Measurements from ENCODE around the gene S100A1. TPM values are rescaled to one million over a fixed set of nuclear protein-coding genes. Genes with fewer than 3 reads are reported as not detected.

S100A1 gene
- total and polyA plus RNA-seq, 10 of the 15 experiments (the other 5 are each of a cell fraction or from before 2014, with no cell fraction given) = 0.13 to 0.29 TPM; not detected in 8

DNA sequence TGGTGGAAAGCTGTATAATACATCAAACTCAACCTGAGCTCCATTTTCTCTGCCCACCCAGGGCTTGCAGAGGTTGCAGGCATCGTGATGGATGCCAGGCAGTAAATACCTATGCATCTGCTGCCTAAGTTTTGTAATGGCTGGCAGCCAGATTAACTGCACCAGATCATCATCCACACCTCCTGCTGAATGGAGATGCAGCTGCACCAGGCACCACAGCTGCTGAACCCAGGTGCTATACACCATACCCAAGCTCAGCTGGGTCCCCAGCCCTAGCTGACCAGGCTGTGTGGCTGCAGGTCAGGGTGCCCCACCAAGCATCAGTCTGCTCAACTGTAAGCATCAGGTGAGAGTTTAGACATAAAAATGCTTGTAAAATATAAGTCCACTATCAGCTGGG is 23.5 kb downstream of the S100A1 start:
- H4K20me1 ChIP-seq (ENCODE audit: control insufficient read depth, insufficient read depth) = no peaks in the 10 kb centered on the region
- RAD21 ChIA-PET (ENCODE audit: unreplicated experiment) = interaction anchor here (0.7 kb wide), 2 partner anchors 84 to 294 kb away, joined by 3 to 4 read pairs; partner anchors contain the start of gene S100A9

More for the DNA sequence above, 23.5 kb downstream of the S100A1 start:
- SMC1A ChIA-PET (ENCODE audit: uncharacterized antibody, unreplicated experiment) = interaction anchor here (1.1 to 2.5 kb wide), 3 partner anchors 10 to 79 kb away, joined by 3 to 10 read pairs (median 3); no protein-coding TSS in a partner anchor
- Histone ChIP-seq H2AFZ (ENCODE audit: control insufficient read depth, low read depth, low read length) (no peak overlapping the region), H3K4me3 (no peak overlapping the region), H3K9ac (ENCODE audit: control insufficient read depth, insufficient read depth, low read length) (no peak overlapping the region), H3K79me2 (ENCODE audit: control insufficient read depth, insufficient read depth, low read length) (no peaks in the 10 kb centered on the region), H3K36me3 (ENCODE audit: control insufficient read depth in 2 of 2, insufficient read depth in 2 of 2, low read length in 1 of 2) (peaks cover 5 to 6% of the 10 kb centered on the region in 2 experiments; a peak in 3 of 4 replicates), H3K4me2 (ENCODE audit: control insufficient read depth, insufficient read depth) (no peak overlapping the region), H3K27me3 (replicated peaks in 1 of 2; ENCODE audit: control insufficient read depth in 2 of 2, insufficient read depth in 2 of 2, low read length in 1 of 2) (no peaks in the 10 kb centered on the region), H3K27ac (ENCODE audit: control insufficient read depth, insufficient read depth) (no peak overlapping the region), H3K9me3 (replicated peaks; ENCODE audit: control insufficient read depth, insufficient read depth, low read length) (no peaks in the 10 kb centered on the region), H3K4me1 (ENCODE audit: control insufficient read depth, insufficient read depth, low read length) (no peaks in the 10 kb centered on the region)
- TF ChIP-seq EP300 (IDR thresholded peaks at IDR 0.05; ENCODE audit: borderline replicate concordance in 1 of 2, control insufficient read depth in 1 of 2, low read depth in 2 of 2, low read length in 2 of 2) = no peak
- TF ChIP-seq WRNIP1 (IDR thresholded peaks at IDR 0.05; ENCODE audit: borderline replicate concordance, low read depth, low read length) = no peak
- TF ChIP-seq, protein P1, sequence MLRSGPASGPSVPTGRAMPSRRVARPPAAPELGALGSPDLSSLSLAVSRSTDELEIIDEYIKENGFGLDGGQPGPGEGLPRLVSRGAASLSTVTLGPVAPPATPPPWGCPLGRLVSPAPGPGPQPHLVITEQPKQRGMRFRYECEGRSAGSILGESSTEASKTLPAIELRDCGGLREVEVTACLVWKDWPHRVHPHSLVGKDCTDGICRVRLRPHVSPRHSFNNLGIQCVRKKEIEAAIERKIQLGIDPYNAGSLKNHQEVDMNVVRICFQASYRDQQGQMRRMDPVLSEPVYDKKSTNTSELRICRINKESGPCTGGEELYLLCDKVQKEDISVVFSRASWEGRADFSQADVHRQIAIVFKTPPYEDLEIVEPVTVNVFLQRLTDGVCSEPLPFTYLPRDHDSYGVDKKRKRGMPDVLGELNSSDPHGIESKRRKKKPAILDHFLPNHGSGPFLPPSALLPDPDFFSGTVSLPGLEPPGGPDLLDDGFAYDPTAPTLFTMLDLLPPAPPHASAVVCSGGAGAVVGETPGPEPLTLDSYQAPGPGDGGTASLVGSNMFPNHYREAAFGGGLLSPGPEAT (IDR thresholded peaks at IDR 0.05; ENCODE audit: low read depth) = no peak
- TF ChIP-seq BACH1 (IDR thresholded peaks at IDR 0.05; ENCODE audit: borderline replicate concordance) = no peak
- TF ChIP-seq CHD2 (IDR thresholded peaks at IDR 0.05; ENCODE audit: borderline replicate concordance, low read depth, low read length) = no peak
- no peak for TF ChIP-seq MTA2 (IDR thresholded peaks at IDR 0.05; ENCODE audit: low read depth)
- TF ChIP-seq DPF2 (IDR thresholded peaks at IDR 0.05) = no peak
- no peak for TF ChIP-seq STAT3 (IDR thresholded peaks at IDR 0.05; ENCODE audit: low read depth, low read length)
- no peak for TF ChIP-seq MXI1 (IDR thresholded peaks at IDR 0.05; ENCODE audit: low read depth, low read length)
- TF ChIP-seq, protein P2, sequence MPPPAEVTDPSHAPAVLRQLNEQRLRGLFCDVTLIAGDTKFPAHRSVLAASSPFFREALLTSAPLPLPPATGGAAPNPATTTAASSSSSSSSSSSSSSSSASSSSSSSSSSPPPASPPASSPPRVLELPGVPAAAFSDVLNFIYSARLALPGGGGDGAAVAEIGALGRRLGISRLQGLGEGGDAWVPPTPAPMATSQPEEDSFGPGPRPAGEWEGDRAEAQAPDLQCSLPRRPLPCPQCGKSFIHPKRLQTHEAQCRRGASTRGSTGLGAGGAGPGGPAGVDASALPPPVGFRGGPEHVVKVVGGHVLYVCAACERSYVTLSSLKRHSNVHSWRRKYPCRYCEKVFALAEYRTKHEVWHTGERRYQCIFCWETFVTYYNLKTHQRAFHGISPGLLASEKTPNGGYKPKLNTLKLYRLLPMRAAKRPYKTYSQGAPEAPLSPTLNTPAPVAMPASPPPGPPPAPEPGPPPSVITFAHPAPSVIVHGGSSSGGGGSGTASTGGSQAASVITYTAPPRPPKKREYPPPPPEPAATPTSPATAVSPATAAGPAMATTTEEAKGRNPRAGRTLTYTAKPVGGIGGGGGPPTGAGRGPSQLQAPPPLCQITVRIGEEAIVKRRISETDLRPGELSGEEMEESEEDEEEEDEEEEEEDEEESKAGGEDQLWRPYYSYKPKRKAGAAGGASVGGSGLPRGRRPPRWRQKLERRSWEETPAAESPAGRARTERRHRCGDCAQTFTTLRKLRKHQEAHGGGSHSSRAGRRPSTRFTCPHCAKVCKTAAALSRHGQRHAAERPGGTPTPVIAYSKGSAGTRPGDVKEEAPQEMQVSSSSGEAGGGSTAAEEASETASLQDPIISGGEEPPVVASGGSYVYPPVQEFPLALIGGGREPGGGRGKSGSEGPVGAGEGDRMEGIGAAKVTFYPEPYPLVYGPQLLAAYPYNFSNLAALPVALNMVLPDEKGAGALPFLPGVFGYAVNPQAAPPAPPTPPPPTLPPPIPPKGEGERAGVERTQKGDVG (CRISPR knock-in tag; IDR thresholded peaks at IDR 0.05) = no peak
- TF ChIP-seq, protein P3, sequence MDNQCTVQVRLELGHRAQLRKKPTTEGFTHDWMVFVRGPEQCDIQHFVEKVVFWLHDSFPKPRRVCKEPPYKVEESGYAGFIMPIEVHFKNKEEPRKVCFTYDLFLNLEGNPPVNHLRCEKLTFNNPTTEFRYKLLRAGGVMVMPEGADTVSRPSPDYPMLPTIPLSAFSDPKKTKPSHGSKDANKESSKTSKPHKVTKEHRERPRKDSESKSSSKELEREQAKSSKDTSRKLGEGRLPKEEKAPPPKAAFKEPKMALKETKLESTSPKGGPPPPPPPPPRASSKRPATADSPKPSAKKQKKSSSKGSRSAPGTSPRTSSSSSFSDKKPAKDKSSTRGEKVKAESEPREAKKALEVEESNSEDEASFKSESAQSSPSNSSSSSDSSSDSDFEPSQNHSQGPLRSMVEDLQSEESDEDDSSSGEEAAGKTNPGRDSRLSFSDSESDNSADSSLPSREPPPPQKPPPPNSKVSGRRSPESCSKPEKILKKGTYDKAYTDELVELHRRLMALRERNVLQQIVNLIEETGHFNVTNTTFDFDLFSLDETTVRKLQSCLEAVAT (IDR thresholded peaks at IDR 0.05) = no peak
- TF ChIP-seq POU2F2 (IDR thresholded peaks at IDR 0.05; ENCODE audit: borderline replicate concordance, low read depth, low read length) = no peak
- TF ChIP-seq, protein P4, sequence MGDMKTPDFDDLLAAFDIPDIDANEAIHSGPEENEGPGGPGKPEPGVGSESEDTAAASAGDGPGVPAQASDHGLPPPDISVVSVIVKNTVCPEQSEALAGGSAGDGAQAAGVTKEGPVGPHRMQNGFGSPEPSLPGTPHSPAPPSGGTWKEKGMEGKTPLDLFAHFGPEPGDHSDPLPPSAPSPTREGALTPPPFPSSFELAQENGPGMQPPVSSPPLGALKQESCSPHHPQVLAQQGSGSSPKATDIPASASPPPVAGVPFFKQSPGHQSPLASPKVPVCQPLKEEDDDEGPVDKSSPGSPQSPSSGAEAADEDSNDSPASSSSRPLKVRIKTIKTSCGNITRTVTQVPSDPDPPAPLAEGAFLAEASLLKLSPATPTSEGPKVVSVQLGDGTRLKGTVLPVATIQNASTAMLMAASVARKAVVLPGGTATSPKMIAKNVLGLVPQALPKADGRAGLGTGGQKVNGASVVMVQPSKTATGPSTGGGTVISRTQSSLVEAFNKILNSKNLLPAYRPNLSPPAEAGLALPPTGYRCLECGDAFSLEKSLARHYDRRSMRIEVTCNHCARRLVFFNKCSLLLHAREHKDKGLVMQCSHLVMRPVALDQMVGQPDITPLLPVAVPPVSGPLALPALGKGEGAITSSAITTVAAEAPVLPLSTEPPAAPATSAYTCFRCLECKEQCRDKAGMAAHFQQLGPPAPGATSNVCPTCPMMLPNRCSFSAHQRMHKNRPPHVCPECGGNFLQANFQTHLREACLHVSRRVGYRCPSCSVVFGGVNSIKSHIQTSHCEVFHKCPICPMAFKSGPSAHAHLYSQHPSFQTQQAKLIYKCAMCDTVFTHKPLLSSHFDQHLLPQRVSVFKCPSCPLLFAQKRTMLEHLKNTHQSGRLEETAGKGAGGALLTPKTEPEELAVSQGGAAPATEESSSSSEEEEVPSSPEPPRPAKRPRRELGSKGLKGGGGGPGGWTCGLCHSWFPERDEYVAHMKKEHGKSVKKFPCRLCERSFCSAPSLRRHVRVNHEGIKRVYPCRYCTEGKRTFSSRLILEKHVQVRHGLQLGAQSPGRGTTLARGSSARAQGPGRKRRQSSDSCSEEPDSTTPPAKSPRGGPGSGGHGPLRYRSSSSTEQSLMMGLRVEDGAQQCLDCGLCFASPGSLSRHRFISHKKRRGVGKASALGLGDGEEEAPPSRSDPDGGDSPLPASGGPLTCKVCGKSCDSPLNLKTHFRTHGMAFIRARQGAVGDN (IDR thresholded peaks at IDR 0.05) = no peak
- no peak for TF ChIP-seq ZNF217 (IDR thresholded peaks at IDR 0.05)
- FAIRE-seq = no peak
- 69% methylated on average over 1 of the region's 1 CpG for WGBS (ENCODE audit: insufficient coverage, insufficient replicate concordance, low lambda C conversion rate, missing lambda C conversion rate)
- CTCF ChIA-PET = interaction anchor here (1.2 kb wide), 1 partner anchor 80 kb away, joined by 5 read pairs; no protein-coding TSS in a partner anchor
- in situ Hi-C loops (cut with MboI) (no loop called here), intact Hi-C loops (cut with micrococcal nuclease; ENCODE audit: unreplicated experiment) (no loop called here)
- DNase-seq (ENCODE audit: low read depth, low spot score) = no peak
- POLR2A ChIA-PET = interaction anchor here (0.6 to 1.2 kb wide), 3 partner anchors 10 to 773 kb away, joined by 3 to 7 read pairs (median 5); no protein-coding TSS in a partner anchor
- ATAC-seq = no peak
- no TSS peak for BruUV-seq (replicated peaks)
